Gastrocnemius medialis (tissue), 4 donors: ENCODE results near the gene HP.

ENCODE experiments used
- POLR2A ChIP-seq, 2 donors: fragments of 450-650 bp; IDR thresholded peaks; one replicate each; pipeline ENCODE4 v1.6.1; 2017; ENCODE audit warnings: antibody characterized with exemption in 2 of 2, mild to moderate bottlenecking in 2 of 2, moderate library complexity in 2 of 2
- TF ChIP-seq, protein P1 (sequence below), 5 experiments: fragments of 450-650 bp in 3 of 5; fragments of 200-600 bp in 2 of 5; sonication (generic) in 2 of 5; IDR thresholded peaks in 4 of 5; conservative IDR thresholded peaks in 1 of 5; 1 replicate in 4 of 5; 2 replicates in 1 of 5; pipeline ENCODE4 v1.5.1; 2016 to 2019; ENCODE audit warnings: antibody characterized with exemption in 5 of 5, mild to moderate bottlenecking in 3 of 5, moderate library complexity in 3 of 5

DNA sequence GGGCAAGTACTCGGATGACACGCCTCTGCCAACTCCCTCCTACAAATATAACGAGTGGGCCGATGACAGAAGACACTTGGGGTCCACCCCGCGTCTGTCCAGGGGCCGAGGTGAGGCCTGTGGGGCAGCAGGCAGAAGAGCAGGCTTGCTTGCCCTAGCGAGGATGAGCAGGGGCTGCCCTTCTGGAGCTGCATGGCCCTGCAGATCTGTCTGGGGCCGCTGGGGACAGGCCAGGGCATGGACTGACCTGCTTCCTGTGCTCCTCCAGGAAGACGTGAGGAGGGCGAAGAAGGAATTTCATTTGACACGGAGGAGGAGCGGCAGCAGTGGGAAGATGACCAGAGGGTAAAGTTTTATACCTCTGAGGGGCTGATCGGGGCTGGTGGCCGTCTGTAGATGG, 44.6 kb downstream of the HP start:
- TF ChIP-seq, protein P1, sequence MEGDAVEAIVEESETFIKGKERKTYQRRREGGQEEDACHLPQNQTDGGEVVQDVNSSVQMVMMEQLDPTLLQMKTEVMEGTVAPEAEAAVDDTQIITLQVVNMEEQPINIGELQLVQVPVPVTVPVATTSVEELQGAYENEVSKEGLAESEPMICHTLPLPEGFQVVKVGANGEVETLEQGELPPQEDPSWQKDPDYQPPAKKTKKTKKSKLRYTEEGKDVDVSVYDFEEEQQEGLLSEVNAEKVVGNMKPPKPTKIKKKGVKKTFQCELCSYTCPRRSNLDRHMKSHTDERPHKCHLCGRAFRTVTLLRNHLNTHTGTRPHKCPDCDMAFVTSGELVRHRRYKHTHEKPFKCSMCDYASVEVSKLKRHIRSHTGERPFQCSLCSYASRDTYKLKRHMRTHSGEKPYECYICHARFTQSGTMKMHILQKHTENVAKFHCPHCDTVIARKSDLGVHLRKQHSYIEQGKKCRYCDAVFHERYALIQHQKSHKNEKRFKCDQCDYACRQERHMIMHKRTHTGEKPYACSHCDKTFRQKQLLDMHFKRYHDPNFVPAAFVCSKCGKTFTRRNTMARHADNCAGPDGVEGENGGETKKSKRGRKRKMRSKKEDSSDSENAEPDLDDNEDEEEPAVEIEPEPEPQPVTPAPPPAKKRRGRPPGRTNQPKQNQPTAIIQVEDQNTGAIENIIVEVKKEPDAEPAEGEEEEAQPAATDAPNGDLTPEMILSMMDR (IDR thresholded peaks at IDR 0.05 in 4 of 5, conservative IDR thresholded peaks at IDR 0.05 in 1 of 5) = no peak
- no peak for TF ChIP-seq POLR2A (IDR thresholded peaks at IDR 0.05)
